Astrocyte (in vitro differentiated cells and primary cell): ENCODE results near the gene CACNA1B.

ENCODE experiments used
- CTCF ChIP-seq: IDR thresholded peaks from 2 replicates; pipeline ENCODE4 v1.5.1; 2011; ENCODE audit warnings: low read depth, mild to moderate bottlenecking, inconsistent platforms, low read length, moderate library complexity; ENCODE audit not compliant: insufficient read depth
- EZH2 ChIP-seq: IDR thresholded peaks from 2 replicates; pipeline ENCODE4 v1.6.1; 2012; ENCODE audit warnings: mild to moderate bottlenecking, low read length, inconsistent platforms; ENCODE audit not compliant: insufficient read depth

- TF ChIP-seq CTCF, result no peak
- TF ChIP-seq EZH2, result no peak
Measured at GRCh38 chr9:138052322-138052615, 174.7 kb downstream of the CACNA1B start.
